Measurements from ENCODE around the gene TMEM121. TPM values are rescaled to one million over a fixed set of nuclear protein-coding genes. Genes with fewer than 3 reads are reported as not detected.

Gene TMEM121
- total and polyA plus RNA-seq, 8 donors = 0.93 to 8.2 (median 2.0) TPM; not detected in 1

- H3K27me3 ChIP-seq = peaks cover 0 to 10% (median 6%) of the 10 kb centered on the region in 3 donors
- intact Hi-C loops (cut with DNase I; ENCODE audit: low total_unique reads) = loop anchor here (10.0 kb wide), 1 partner anchor 118 kb away; no protein-coding TSS in a partner anchor
- H3K4me1 ChIP-seq = no peaks in the 10 kb centered on the region
- no peak overlapping the region for H3K27ac ChIP-seq
- peaks cover 0 to 9% (median 0%) of the 10 kb centered on the region in 4 donors for H3K36me3 ChIP-seq
- no peaks in the 10 kb centered on the region for H3K9me3 ChIP-seq
- TF ChIP-seq EP300 (IDR thresholded peaks at IDR 0.05) (no peak), CTCF (IDR thresholded peaks at IDR 0.05) (no peak), POLR2A (IDR thresholded peaks at IDR 0.05) (no peak), POLR2AphosphoS5 (IDR thresholded peaks at IDR 0.05) (no peak)
- no peak overlapping the region for H3K4me3 ChIP-seq
- 73 to 88% (median 82%) methylated on average over 7 of the region's 7 CpGs for WGBS, 5 donors
- DNase-seq = no peak
Measured at GRCh38 chr14:105503296-105503640, 23.1 kb upstream of the TMEM121 start.

GRCh38 chr14:105503935-105504692 lies 22.3 kb upstream of the TMEM121 start:
- no peaks in the 10 kb centered on the region for H3K9me3 ChIP-seq
- no peak overlapping the region for H3K4me3 ChIP-seq
- H3K4me1 ChIP-seq = no peaks in the 10 kb centered on the region
- no peak for TF ChIP-seq EP300 (IDR thresholded peaks at IDR 0.05)
- no peak overlapping the region for H3K27ac ChIP-seq
- H3K27me3 ChIP-seq = peaks cover 0 to 18% (median 12%) of the 10 kb centered on the region in 3 donors
- H3K36me3 ChIP-seq = peaks cover 0 to under 1% (median 0%) of the 10 kb centered on the region in 4 donors
- WGBS, 5 donors = 68 to 74% (median 70%) methylated on average over 22 to 29 of the region's 29 CpGs
- intact Hi-C loops (cut with DNase I; ENCODE audit: low total_unique reads) = loop anchor here (10.0 kb wide), 1 partner anchor 119 kb away; no protein-coding TSS in a partner anchor
- DNase-seq = no peak

GRCh38 chr14:105505101-105505500 lies 21.3 kb upstream of the TMEM121 start:
- H3K27ac ChIP-seq = no peak overlapping the region
- no peaks in the 10 kb centered on the region for H3K9me3 ChIP-seq
- no peaks in the 10 kb centered on the region for H3K36me3 ChIP-seq
- 87 to 92% (median 89%) methylated on average over 15 to 16 of the region's 16 CpGs for WGBS, 5 donors
- intact Hi-C loops (cut with DNase I; ENCODE audit: low total_unique reads) = loop anchor here (10.0 kb wide), 1 partner anchor 120 kb away; no protein-coding TSS in a partner anchor
- H3K4me3 ChIP-seq = no peak overlapping the region
- H3K27me3 ChIP-seq = peaks cover 0 to 26% (median 18%) of the 10 kb centered on the region in 3 donors
- TF ChIP-seq POLR2AphosphoS5 (IDR thresholded peaks at IDR 0.05) = no peak
- TF ChIP-seq POLR2A (IDR thresholded peaks at IDR 0.05) = no peak
- no peak for TF ChIP-seq EP300 (IDR thresholded peaks at IDR 0.05)
- no peak for TF ChIP-seq CTCF (IDR thresholded peaks at IDR 0.05)
- H3K4me1 ChIP-seq = no peaks in the 10 kb centered on the region
- DNase-seq = no peak

- no peak for DNase-seq
- TF ChIP-seq EP300 (IDR thresholded peaks at IDR 0.05) = no peak
- TF ChIP-seq POLR2A (IDR thresholded peaks at IDR 0.05) = no peak
- TF ChIP-seq CTCF (IDR thresholded peaks at IDR 0.05) = no peak
- no peak for TF ChIP-seq POLR2AphosphoS5 (IDR thresholded peaks at IDR 0.05)
- H3K4me3 ChIP-seq = no peak overlapping the region
- H3K4me1 ChIP-seq = no peaks in the 10 kb centered on the region
- no peak overlapping the region for H3K27ac ChIP-seq
- H3K27me3 ChIP-seq = peaks cover 0 to 48% (median 34%) of the 10 kb centered on the region in 3 donors
- H3K36me3 ChIP-seq = no peaks in the 10 kb centered on the region
- intact Hi-C loops (cut with DNase I; ENCODE audit: low total_unique reads) = loop anchor here (10.0 kb wide), 1 partner anchor 122 kb away; no protein-coding TSS in a partner anchor
- 69 to 77% (median 71%) methylated on average over 17 of the region's 17 CpGs for WGBS, 5 donors
- no peaks in the 10 kb centered on the region for H3K9me3 ChIP-seq
Measured at GRCh38 chr14:105507247-105507646, 19.1 kb upstream of the TMEM121 start.

GRCh38 chr14:105508069-105508468 lies 18.3 kb upstream of the TMEM121 start:
- H3K27ac ChIP-seq = no peak overlapping the region
- intact Hi-C loops (cut with DNase I; ENCODE audit: low total_unique reads) = loop anchor here (10.0 kb wide), 1 partner anchor 123 kb away; no protein-coding TSS in a partner anchor
- no peaks in the 10 kb centered on the region for H3K36me3 ChIP-seq
- 73 to 86% (median 84%) methylated on average over 16 of the region's 16 CpGs for whole genome bisulfite sequencing, 5 donors
- TF ChIP-seq POLR2A (IDR thresholded peaks at IDR 0.05) = no peak
- TF ChIP-seq EP300 (IDR thresholded peaks at IDR 0.05) = no peak
- no peak for TF ChIP-seq POLR2AphosphoS5 (IDR thresholded peaks at IDR 0.05)
- TF ChIP-seq CTCF (IDR thresholded peaks at IDR 0.05) = no peak
- DNase-seq = no peak
- no peaks in the 10 kb centered on the region for H3K4me1 ChIP-seq
- H3K9me3 ChIP-seq = no peaks in the 10 kb centered on the region
- peaks cover 0 to 56% (median 38%) of the 10 kb centered on the region in 3 donors for H3K27me3 ChIP-seq
- H3K4me3 ChIP-seq = no peak overlapping the region
